IgD-negative memory B cell (primary cell): ENCODE results near the gene RYR2. TPM values are rescaled to one million over a fixed set of nuclear protein-coding genes. Genes with fewer than 3 reads are reported as not detected.

Experiments
- H3K27ac Mint-ChIP-seq, 3 donors: one replicate each; pipeline ENCODE4 v1.8.0; 2020 to 2022; ENCODE audit warnings: mild to moderate bottlenecking in 3 of 3, mixed read lengths in 3 of 3, moderate library complexity in 1 of 3
- H3K27me3 Mint-ChIP-seq: one replicate; pipeline ENCODE4 v1.8.0; 2021; ENCODE audit warnings: mixed read lengths
- H3K36me3 Mint-ChIP-seq: one replicate; pipeline ENCODE4 v1.8.0; 2020; ENCODE audit warnings: mild to moderate bottlenecking, mixed read lengths
- H3K4me1 Mint-ChIP-seq, 3 donors: one replicate each; pipeline ENCODE4 v1.8.0; 2020 to 2022; ENCODE audit warnings: mixed read lengths in 3 of 3, mild to moderate bottlenecking in 1 of 3
- H3K4me3 Mint-ChIP-seq, 4 donors: one replicate each; pipeline ENCODE4 v1.8.0; 2020 to 2022; ENCODE audit warnings: mild to moderate bottlenecking in 4 of 4, mixed read lengths in 4 of 4, moderate library complexity in 3 of 4
- H3K9me3 Mint-ChIP-seq, 3 donors: one replicate each; pipeline ENCODE4 v1.8.0; 2020 to 2021; ENCODE audit warnings: mixed read lengths in 3 of 3, mild to moderate bottlenecking in 1 of 3
- polyA plus RNA-seq: library from polyadenylated mRNA; unstranded; fragments of 300-500 nt; fragmentation: Illumina TruSeq; gene quantifications from one replicate; pipeline ENCODE4 v1.2.3, GENCODE V29; 2021

Gene RYR2
- polyA plus RNA-seq, 1 donor from 2014 or later: not detected

GRCh38 chr1:237013608-237014007, 28.4 kb upstream of the RYR2 start:
- Mint-ChIP-seq H3K4me3 (no peak overlapping the region), H3K9me3 (peaks cover 0 to 4% (median 3%) of the 10 kb centered on the region in 3 donors), H3K27me3 (peaks cover 2% of the 10 kb centered on the region), H3K27ac (no peak overlapping the region), H3K36me3 (no peaks in the 10 kb centered on the region), H3K4me1 (no peaks in the 10 kb centered on the region)

DNA sequence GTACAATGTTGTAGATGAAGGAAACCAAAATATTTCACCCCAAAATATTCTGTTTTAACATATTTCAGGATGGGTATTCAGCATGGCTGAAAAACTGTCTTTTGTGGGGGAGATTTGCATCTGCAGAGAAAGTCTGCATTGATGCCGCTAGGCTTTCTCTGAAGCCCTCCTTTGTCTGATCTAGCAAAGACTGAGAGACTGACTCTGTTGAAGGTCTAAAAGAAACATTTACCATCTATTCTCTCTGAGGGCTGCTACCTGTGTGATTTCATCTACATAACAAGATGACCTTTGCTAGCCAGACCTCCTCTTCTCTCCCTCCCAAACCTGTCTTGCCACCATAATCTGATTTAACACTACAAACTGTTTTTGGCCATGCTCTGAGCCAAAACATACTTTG, 25.4 kb upstream of the RYR2 start:
- H3K9me3 Mint-ChIP-seq: peaks cover 0 to 4% (median 0%) of the 10 kb centered on the region in 3 donors
- peaks cover 2% of the 10 kb centered on the region for H3K27me3 Mint-ChIP-seq
- H3K36me3 Mint-ChIP-seq: no peaks in the 10 kb centered on the region
- no peak overlapping the region for H3K4me3 Mint-ChIP-seq
- no peak overlapping the region for H3K27ac Mint-ChIP-seq
- H3K4me1 Mint-ChIP-seq: no peaks in the 10 kb centered on the region

GRCh38 chr1:237018896-237019295, 23.1 kb upstream of the RYR2 start:
- Mint-ChIP-seq H3K36me3 (no peaks in the 10 kb centered on the region), H3K4me1 (no peaks in the 10 kb centered on the region), H3K27ac (no peak overlapping the region), H3K4me3 (no peak overlapping the region), H3K9me3 (peaks cover 0 to 4% (median 0%) of the 10 kb centered on the region in 3 donors), H3K27me3 (no peaks in the 10 kb centered on the region)

DNA sequence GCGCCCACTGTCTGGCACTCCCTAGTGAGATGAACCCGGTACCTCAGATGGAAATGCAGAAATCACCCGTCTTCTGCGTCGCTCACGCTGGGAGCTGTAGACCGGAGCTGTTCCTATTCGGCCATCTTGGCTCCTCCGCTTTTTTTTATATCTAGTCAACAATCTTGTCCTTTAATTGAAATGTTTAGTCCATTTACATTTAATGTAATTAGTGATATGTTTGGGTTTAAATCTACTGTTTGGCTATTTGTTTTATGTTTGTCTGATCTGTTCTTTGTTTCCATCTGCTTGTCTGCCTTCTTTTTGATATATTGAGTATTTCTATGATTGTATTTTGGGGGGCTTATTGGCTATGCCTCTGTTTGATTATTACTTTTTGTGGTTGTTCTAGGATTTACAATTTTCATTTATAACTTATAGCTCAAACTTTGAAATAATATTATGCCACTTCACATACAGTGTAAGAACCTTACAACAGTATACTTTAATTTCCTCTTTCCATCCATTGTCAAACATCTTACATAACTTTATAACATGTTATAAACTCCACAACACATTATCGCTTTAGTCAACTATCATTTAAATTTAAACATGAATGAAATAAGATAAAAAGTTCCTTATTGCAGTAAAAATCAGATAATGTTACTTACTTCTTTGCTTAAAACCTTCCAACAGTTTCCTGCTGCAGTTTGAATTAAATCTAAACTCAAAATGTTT, 16.5 kb upstream of the RYR2 start:
- Mint-ChIP-seq H3K4me1 (no peaks in the 10 kb centered on the region), H3K4me3 (no peak overlapping the region), H3K9me3 (peaks cover 5 to 6% (median 5%) of the 10 kb centered on the region in 3 donors), H3K27me3 (peaks cover 1% of the 10 kb centered on the region), H3K36me3 (peaks cover 2% of the 10 kb centered on the region), H3K27ac (no peak overlapping the region)

- no peak overlapping the region for H3K27ac Mint-ChIP-seq
- H3K4me1 Mint-ChIP-seq: no peaks in the 10 kb centered on the region
- H3K4me3 Mint-ChIP-seq: no peak overlapping the region
- peaks cover 2% of the 10 kb centered on the region for H3K36me3 Mint-ChIP-seq
- peaks cover 4% of the 10 kb centered on the region for H3K27me3 Mint-ChIP-seq
- H3K9me3 Mint-ChIP-seq: peaks cover 5 to 6% (median 5%) of the 10 kb centered on the region in 3 donors
Observed at GRCh38 chr1:237029240-237029639, 12.7 kb upstream of the RYR2 start.

GRCh38 chr1:237029850-237030535, 12.0 kb upstream of the RYR2 start:
- no peak overlapping the region for H3K4me3 Mint-ChIP-seq
- peaks cover 2% of the 10 kb centered on the region for H3K36me3 Mint-ChIP-seq
- H3K27me3 Mint-ChIP-seq: peaks cover 4% of the 10 kb centered on the region
- H3K9me3 Mint-ChIP-seq: peaks cover 5 to 6% (median 5%) of the 10 kb centered on the region in 3 donors
- H3K4me1 Mint-ChIP-seq: no peaks in the 10 kb centered on the region
- H3K27ac Mint-ChIP-seq: no peak overlapping the region

- H3K4me3 Mint-ChIP-seq: no peak overlapping the region
- H3K4me1 Mint-ChIP-seq: no peaks in the 10 kb centered on the region
- no peak overlapping the region for H3K27ac Mint-ChIP-seq
- H3K9me3 Mint-ChIP-seq: peaks cover 0 to 4% (median 3%) of the 10 kb centered on the region in 3 donors
- H3K36me3 Mint-ChIP-seq: peaks cover 2% of the 10 kb centered on the region
- H3K27me3 Mint-ChIP-seq: peaks cover 4% of the 10 kb centered on the region
Observed at GRCh38 chr1:237031480-237031879, 10.5 kb upstream of the RYR2 start.

DNA sequence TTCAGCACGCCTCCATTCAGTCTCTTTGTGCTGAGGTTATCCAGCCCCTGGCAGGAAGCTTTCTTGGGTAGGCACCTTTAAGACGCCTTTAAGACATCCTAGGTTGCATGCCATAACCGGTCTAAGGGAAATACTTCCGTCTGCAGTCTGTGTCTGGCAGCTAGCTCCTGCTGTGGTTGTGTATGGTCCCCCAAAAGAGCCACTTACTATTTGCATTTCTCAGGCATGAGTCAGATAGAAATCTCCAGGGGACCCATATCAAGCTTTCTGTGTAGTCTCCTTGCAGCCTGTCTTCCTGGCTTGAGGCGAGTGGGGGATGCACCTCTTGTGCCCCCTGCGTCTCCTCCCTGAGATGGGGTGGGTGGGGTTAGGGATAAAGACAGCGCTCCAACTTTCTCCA, 10.0 kb upstream of the RYR2 start:
- Mint-ChIP-seq H3K4me3 (no peak overlapping the region), H3K9me3 (peaks cover 0 to 4% (median 3%) of the 10 kb centered on the region in 3 donors), H3K27me3 (peaks cover 4% of the 10 kb centered on the region), H3K36me3 (peaks cover 2% of the 10 kb centered on the region), H3K27ac (no peak overlapping the region), H3K4me1 (no peaks in the 10 kb centered on the region)

DNA sequence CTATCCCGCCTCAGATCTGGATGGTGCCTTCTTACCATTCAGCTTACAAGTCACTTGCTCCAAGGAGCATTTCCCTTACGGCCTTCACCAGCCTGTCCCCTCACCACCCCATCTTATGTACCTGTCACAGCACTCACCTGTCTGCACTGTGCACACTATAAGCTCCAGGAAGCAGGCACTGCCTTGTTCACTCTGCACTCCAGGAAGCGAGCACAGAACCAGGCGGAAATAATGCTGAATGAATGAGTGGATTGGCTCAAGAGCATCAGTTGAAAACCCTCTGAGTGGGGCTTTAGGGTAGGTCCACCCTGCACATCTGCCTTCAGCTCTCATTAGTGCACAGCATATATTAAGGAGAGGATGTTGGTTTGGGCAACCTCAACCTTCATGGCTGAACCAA, 8.9 kb upstream of the RYR2 start:
- peaks cover 2% of the 10 kb centered on the region for H3K36me3 Mint-ChIP-seq

DNA sequence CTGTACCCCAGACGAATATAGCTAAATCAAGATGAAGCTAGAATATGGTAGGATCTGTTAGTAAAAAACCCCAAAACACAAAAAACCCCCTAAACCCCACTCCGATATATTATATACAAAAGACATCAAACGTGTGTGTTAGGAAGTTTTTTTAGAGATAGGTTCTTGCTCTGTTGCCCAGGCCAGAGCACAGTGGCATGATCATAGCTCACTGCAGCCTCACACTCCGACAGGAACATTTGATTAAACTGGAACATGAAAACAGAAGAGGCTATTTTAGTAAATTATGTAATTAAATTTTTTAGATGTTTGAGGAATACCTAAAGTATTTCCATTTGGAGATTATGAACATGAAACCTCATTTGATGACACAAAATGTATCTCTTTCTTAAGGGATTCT, 8.2 kb upstream of the RYR2 start:
- no peaks in the 10 kb centered on the region for H3K4me1 Mint-ChIP-seq
- H3K36me3 Mint-ChIP-seq: peaks cover 2% of the 10 kb centered on the region
- H3K27ac Mint-ChIP-seq: no peak overlapping the region
- H3K27me3 Mint-ChIP-seq: peaks cover 4% of the 10 kb centered on the region
- H3K9me3 Mint-ChIP-seq: peaks cover 0 to 5% (median 2%) of the 10 kb centered on the region in 3 donors
- no peak overlapping the region for H3K4me3 Mint-ChIP-seq

More for the DNA sequence above, 8.9 kb upstream of the RYR2 start:
- Mint-ChIP-seq H3K4me3 (no peak overlapping the region), H3K27me3 (peaks cover 4% of the 10 kb centered on the region), H3K27ac (no peak overlapping the region), H3K4me1 (no peaks in the 10 kb centered on the region), H3K9me3 (peaks cover 0 to 3% (median 2%) of the 10 kb centered on the region in 3 donors)

GRCh38 chr1:237035759-237036158, 6.2 kb upstream of the RYR2 start:
- Mint-ChIP-seq H3K4me1 (no peaks in the 10 kb centered on the region), H3K4me3 (no peak overlapping the region), H3K27me3 (peaks cover 9% of the 10 kb centered on the region), H3K27ac (no peak overlapping the region), H3K9me3 (peaks cover 0 to 2% (median 0%) of the 10 kb centered on the region in 3 donors), H3K36me3 (no peaks in the 10 kb centered on the region)

DNA sequence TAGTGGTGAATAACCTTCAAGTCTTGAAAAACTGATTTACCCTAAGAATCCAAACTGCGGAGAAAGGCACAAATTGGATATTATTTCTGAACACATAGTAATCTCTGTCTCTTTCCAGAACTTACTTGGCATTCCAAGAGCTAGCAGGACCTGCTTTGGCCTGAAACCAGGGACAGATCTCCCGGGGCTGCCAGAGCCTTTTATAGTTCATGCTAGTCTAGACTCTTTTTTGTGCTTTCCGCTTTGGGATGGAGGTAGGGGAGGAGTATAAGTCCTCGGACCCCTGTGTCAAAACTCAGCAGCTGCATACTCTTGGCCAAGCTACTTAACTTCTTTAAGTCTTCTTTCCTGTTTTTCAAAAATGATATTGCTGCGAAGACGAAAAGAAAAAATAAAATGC, 3.8 kb upstream of the RYR2 start:
- Mint-ChIP-seq H3K27me3 (peaks cover 22% of the 10 kb centered on the region), H3K9me3 (peaks cover 0 to 2% (median 0%) of the 10 kb centered on the region in 3 donors), H3K4me1 (peaks cover 0 to 4% (median 4%) of the 10 kb centered on the region in 3 donors), H3K27ac (no peak overlapping the region), H3K36me3 (no peaks in the 10 kb centered on the region), H3K4me3 (no peak overlapping the region)

DNA sequence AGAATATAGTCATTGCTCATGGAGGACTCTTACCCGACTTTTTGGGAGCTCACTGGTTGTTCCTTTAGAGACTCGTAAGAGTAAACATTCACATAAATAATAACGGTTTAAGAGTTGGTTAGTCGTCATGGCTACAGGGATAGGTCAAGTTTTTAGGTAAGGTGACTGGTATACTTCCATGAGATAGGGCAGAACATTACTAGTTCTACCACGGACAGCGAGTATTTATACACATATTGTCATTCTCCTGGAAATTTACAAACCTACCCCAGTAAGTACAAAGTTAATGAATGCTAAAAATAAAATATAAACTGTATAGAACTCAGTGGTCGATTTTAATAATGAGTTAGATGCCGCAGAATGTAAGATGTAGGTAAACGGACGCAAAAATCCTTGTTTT, 1.2 kb upstream of the RYR2 start:
- H3K9me3 Mint-ChIP-seq: peaks cover 0 to 2% (median 0%) of the 10 kb centered on the region in 3 donors
- peaks cover 37% of the 10 kb centered on the region for H3K27me3 Mint-ChIP-seq
- no peak overlapping the region for H3K27ac Mint-ChIP-seq
- no peaks in the 10 kb centered on the region for H3K36me3 Mint-ChIP-seq
- H3K4me1 Mint-ChIP-seq: peaks cover 3 to 9% (median 4%) of the 10 kb centered on the region in 3 donors
- no peak overlapping the region for H3K4me3 Mint-ChIP-seq

DNA sequence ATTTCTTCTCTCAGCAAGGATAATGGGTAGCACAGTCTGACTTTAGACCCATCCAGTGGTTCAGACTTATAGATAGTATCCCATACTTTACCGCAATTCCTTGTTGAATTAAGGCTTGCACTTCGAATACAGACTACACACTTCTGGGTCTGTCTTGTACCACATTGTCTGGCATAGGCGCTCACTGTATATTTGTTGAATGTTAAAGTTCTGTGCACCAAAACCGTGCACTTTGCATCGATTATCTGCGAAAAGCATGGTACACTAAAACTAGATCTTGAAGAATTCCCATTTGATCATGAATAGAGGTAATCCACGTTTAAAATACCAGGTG, 556 bp upstream of the RYR2 start:
- peaks cover 0 to 2% (median 0%) of the 10 kb centered on the region in 3 donors for H3K9me3 Mint-ChIP-seq
- H3K27ac Mint-ChIP-seq: peak overlapping the region in 2 of 3 donors; percentile 22 to 60
- H3K4me1 Mint-ChIP-seq: peaks cover 3 to 9% (median 4%) of the 10 kb centered on the region in 3 donors
- H3K36me3 Mint-ChIP-seq: no peaks in the 10 kb centered on the region
- peak overlapping the region in 1 of 4 donors; percentile 14 for H3K4me3 Mint-ChIP-seq
- H3K27me3 Mint-ChIP-seq: peaks cover 39% of the 10 kb centered on the region

- Mint-ChIP-seq H3K4me3 (no peak overlapping the region), H3K27me3 (peaks cover 39% of the 10 kb centered on the region), H3K4me1 (peaks cover 3 to 9% (median 4%) of the 10 kb centered on the region in 3 donors), H3K36me3 (no peaks in the 10 kb centered on the region), H3K27ac (no peak overlapping the region), H3K9me3 (peaks cover 0 to 2% (median 0%) of the 10 kb centered on the region in 3 donors)
Observed at GRCh38 chr1:237042526-237042891, 525 bp downstream of the RYR2 start.
